OCI-LY3 (cell line): Measurements from ENCODE around the gene HNRNPUL1.
A peak's percentile ranks its signal among the peaks of the same experiment; 100 is the strongest.

Experiments used
- H2AFZ ChIP-seq: fragments of 200-600, 300-600 bp; shearing (Covaris generic); 2 replicates; pipeline ENCODE4 v1.6.0; 2014; ENCODE audit warnings: antibody characterized with exemption, low read depth, low read length
- H3K27ac ChIP-seq: fragments of 200-600, 300-600 bp; sonication (generic); 2 replicates; pipeline ENCODE4 v1.5.1; 2014; ENCODE audit warnings: mild to moderate bottlenecking, low read length, moderate library complexity, mixed read lengths
- H3K27me3 ChIP-seq: fragments of 200-600, 300-600 bp; sonication (generic); 2 replicates; pipeline ENCODE4 v1.6.1; 2014; ENCODE audit warnings: low read depth, low read length, mixed read lengths
- H3K36me3 ChIP-seq: fragments of 200-600, 300-600 bp; sonication (generic); replicated peaks from 2 replicates; pipeline ENCODE3; 2014; ENCODE audit warnings: low read depth, low read length, mixed read lengths
- H3K4me1 ChIP-seq: fragments of 300-600, 200-600 bp; sonication (generic); 2 replicates; pipeline ENCODE4 v1.6.1; 2014; ENCODE audit warnings: low read length, mixed read lengths
- H3K4me2 ChIP-seq: fragments of 200-600, 300-600 bp; sonication (generic); 2 replicates; pipeline ENCODE4 v1.6.1; 2014; ENCODE audit warnings: low read length, mixed read lengths
- H3K4me3 ChIP-seq: fragments of 300-600, 200-600 bp; sonication (generic); 2 replicates; pipeline ENCODE4 v1.5.1; 2014; ENCODE audit warnings: antibody characterized with exemption, mild to moderate bottlenecking, low read length, moderate library complexity
- H3K79me2 ChIP-seq: fragments of 300-600, 200-600 bp; shearing (Covaris generic); 2 replicates; pipeline ENCODE4 v1.6.1; 2014; ENCODE audit warnings: mild to moderate bottlenecking, low read length, mixed read lengths
- H3K9ac ChIP-seq: fragments of 300-600, 200-600 bp; shearing (Covaris generic); 2 replicates; pipeline ENCODE4 v1.6.0; 2014; ENCODE audit warnings: mild to moderate bottlenecking, low read length, moderate library complexity
- H3K9me3 ChIP-seq: fragments of 200-600, 300-600 bp; shearing (Covaris generic); 2 replicates; pipeline ENCODE4 v1.6.1; 2014; ENCODE audit warnings: low read length, mixed read lengths; ENCODE audit not compliant: insufficient read depth
- H4K20me1 ChIP-seq: fragments of 200-600, 300-600 bp; sonication (generic); 2 replicates; pipeline ENCODE4 v1.6.1; 2016; ENCODE audit warnings: low read length, mixed read lengths; ENCODE audit not compliant: insufficient read depth
- CTCF ChIP-seq: fragments of 200-600, 300-600 bp; sonication (generic); IDR thresholded peaks from 2 replicates; pipeline ENCODE4 v1.5.1; 2014; ENCODE audit warnings: antibody characterized with exemption, low read length, low read depth
- EZH2phosphoT487 ChIP-seq: fragments of 200-600 bp; shearing (Covaris generic); IDR thresholded peaks from 2 replicates; pipeline ENCODE4 v1.6.1; 2018; ENCODE audit warnings: antibody characterized with exemption, mixed run types, low read depth

The HNRNPUL1 gene

GRCh38 chr19:41311072-41311471 lies 46.9 kb downstream of the HNRNPUL1 start:
- Histone ChIP-seq H2AFZ (no peak overlapping the region), H3K27ac (no peak overlapping the region), H3K4me3 (peak overlapping the region; percentile 92), H3K4me2 (peak overlapping the region; percentile 90), H3K9ac (peak overlapping the region; percentile 84), H3K36me3 (peaks cover 29% of the 10 kb centered on the region), H3K27me3 (no peaks in the 10 kb centered on the region), H4K20me1 (no peaks in the 10 kb centered on the region), H3K4me1 (peaks cover 28% of the 10 kb centered on the region), H3K9me3 (no peaks in the 10 kb centered on the region), H3K79me2 (peaks cover 33% of the 10 kb centered on the region)
- TF ChIP-seq CTCF (no peak), EZH2phosphoT487 (no peak)

GRCh38 chr19:41311613-41312012 lies 47.4 kb downstream of the HNRNPUL1 start:
- peaks cover 28% of the 10 kb centered on the region for H3K4me1 ChIP-seq

GRCh38 chr19:41316306-41316920 lies 52.2 kb downstream of the HNRNPUL1 start:
- Histone ChIP-seq H3K27ac (no peak overlapping the region), H2AFZ (no peak overlapping the region), H3K27me3 (no peaks in the 10 kb centered on the region), H3K79me2 (peaks cover 16% of the 10 kb centered on the region), H4K20me1 (peaks cover 12% of the 10 kb centered on the region; the same call in 1 of the 2 replicates), H3K36me3 (peaks cover 53% of the 10 kb centered on the region), H3K4me2 (no peak overlapping the region), H3K9ac (no peak overlapping the region), H3K4me1 (no peaks in the 10 kb centered on the region), H3K9me3 (no peaks in the 10 kb centered on the region), H3K4me3 (no peak overlapping the region)
- no peak for TF ChIP-seq EZH2phosphoT487
- no peak for TF ChIP-seq CTCF

More at GRCh38 chr19:41311613-41312012, 47.4 kb downstream of the HNRNPUL1 start:
- Histone ChIP-seq H2AFZ (no peak overlapping the region), H4K20me1 (no peaks in the 10 kb centered on the region), H3K9ac (no peak overlapping the region), H3K4me3 (no peak overlapping the region), H3K27me3 (no peaks in the 10 kb centered on the region), H3K36me3 (peaks cover 29% of the 10 kb centered on the region), H3K9me3 (no peaks in the 10 kb centered on the region), H3K79me2 (peaks cover 33% of the 10 kb centered on the region), H3K4me2 (no peak overlapping the region), H3K27ac (no peak overlapping the region)
- TF ChIP-seq EZH2phosphoT487 (no peak), CTCF (no peak)

- Histone ChIP-seq H3K79me2 (peaks cover 3% of the 10 kb centered on the region), H2AFZ (no peak overlapping the region), H3K9ac (no peak overlapping the region), H3K4me3 (no peak overlapping the region), H3K9me3 (no peaks in the 10 kb centered on the region), H3K4me2 (no peak overlapping the region), H3K27me3 (no peaks in the 10 kb centered on the region), H3K27ac (no peak overlapping the region), H4K20me1 (peaks cover 17% of the 10 kb centered on the region; the same call in 1 of the 2 replicates), H3K36me3 (peaks cover 55% of the 10 kb centered on the region), H3K4me1 (no peaks in the 10 kb centered on the region)
- no peak for TF ChIP-seq CTCF
- no peak for TF ChIP-seq EZH2phosphoT487
These were observed 54.7 kb downstream of the HNRNPUL1 start for GRCh38 chr19:41318696-41319499.
